Kidney tubule cell (primary cell): ENCODE measurements around the gene EDARADD.
"Not testable (repeated sequence)": the region's sequence is repeated elsewhere in the genome, so short reads cannot be mapped to it uniquely, and the experiment has no call there.

Source experiments
- DNase-seq: peaks from one replicate; pipeline ENCODE4 v3.0.0-alpha.2; 2018; ENCODE audit warnings: low spot score

The EDARADD gene

GRCh38 chr1:236489710-236490377 is 95.8 kb downstream of the EDARADD start:
- peak; percentile 68 for DNase-seq

GRCh38 chr1:236491469-236492136 is 97.5 kb downstream of the EDARADD start:
- DNase-seq: no peak

- no peak for DNase-seq
Observed at GRCh38 chr1:236492378-236492777, 98.3 kb downstream of the EDARADD start.

- no peak for DNase-seq
Observed at GRCh38 chr1:236494082-236494481, 100.0 kb downstream of the EDARADD start.

- DNase-seq: no peak
Observed at GRCh38 chr1:236494586-236495466, 100.7 kb downstream of the EDARADD start.

- DNase-seq: no peak
Observed at GRCh38 chr1:236495467-236496112, 101.5 kb downstream of the EDARADD start.

GRCh38 chr1:236497908-236498307 is 103.8 kb downstream of the EDARADD start:
- DNase-seq: no peak

- DNase-seq: no peak
Observed at GRCh38 chr1:236501093-236501492, 107.0 kb downstream of the EDARADD start.

GRCh38 chr1:236502579-236502971 is 108.5 kb downstream of the EDARADD start:
- peak; percentile 80 for DNase-seq

GRCh38 chr1:236502972-236503639 is 109.0 kb downstream of the EDARADD start:
- DNase-seq: peak; percentile 86

- DNase-seq: not testable (repeated sequence)
Observed at GRCh38 chr1:236504338-236504737, 110.3 kb downstream of the EDARADD start.

GRCh38 chr1:236507022-236507700 is 113.1 kb downstream of the EDARADD start:
- no peak for DNase-seq

- DNase-seq: no peak
Observed at GRCh38 chr1:236508593-236509027, 114.5 kb downstream of the EDARADD start.

- DNase-seq: no peak
Observed at GRCh38 chr1:236509203-236509602, 115.1 kb downstream of the EDARADD start.

- DNase-seq: no peak
Observed at GRCh38 chr1:236509647-236510401, 115.7 kb downstream of the EDARADD start.

GRCh38 chr1:236511735-236512418 is 117.8 kb downstream of the EDARADD start:
- no peak for DNase-seq

- no peak for DNase-seq
Observed at GRCh38 chr1:236514703-236515442, 120.8 kb downstream of the EDARADD start.

GRCh38 chr1:236515443-236515958 is 121.4 kb downstream of the EDARADD start:
- no peak for DNase-seq
